ENCODE results near the gene ZFAND2A. TPM values are rescaled to one million over a fixed set of nuclear protein-coding genes. Genes with fewer than 3 reads are reported as not detected.
"Not testable (repeated sequence)": the region's sequence is repeated elsewhere in the genome, so short reads cannot be mapped to it uniquely, and the experiment has no call there.

Gene ZFAND2A
- total RNA-seq, 2 experiments from 2014 or later, result 25.6 to 26.0 TPM

GRCh38 chr7:1174002-1174401 lies 14.0 kb upstream of the ZFAND2A start:
- peaks cover 6% of the 10 kb centered on the region for H3K27me3 Mint-ChIP-seq (ENCODE audit: low read depth)
- H3K4me1 Mint-ChIP-seq (ENCODE audit: low read depth), result peaks cover 32% of the 10 kb centered on the region
- peaks cover 2% of the 10 kb centered on the region for H3K36me3 Mint-ChIP-seq (ENCODE audit: low read depth)
- DNase-seq, result no peak
- H3K9me3 Mint-ChIP-seq (ENCODE audit: insufficient read depth), result no peaks in the 10 kb centered on the region
- H3K4me3 Mint-ChIP-seq, result no peak overlapping the region
- no peak overlapping the region for H3K27ac Mint-ChIP-seq
- ATAC-seq, result no peak
- CTCF ChIA-PET, result interaction anchor here (1.4 to 7.2 kb wide), 4 partner anchors 9 to 180 kb away, joined by 3 to 75 read pairs (median 36); no protein-coding TSS in a partner anchor
- POLR2A ChIA-PET, result interaction anchor here (0.7 kb wide), 1 partner anchor 183 kb away, joined by 4 read pairs; no protein-coding TSS in a partner anchor

GRCh38 chr7:1172666-1173523 lies 12.9 kb upstream of the ZFAND2A start:
- H3K27me3 Mint-ChIP-seq (ENCODE audit: low read depth), result peaks cover 2% of the 10 kb centered on the region
- peaks cover 33% of the 10 kb centered on the region for H3K4me1 Mint-ChIP-seq (ENCODE audit: low read depth)
- CTCF ChIA-PET, result interaction anchor here (1.4 to 7.2 kb wide), 4 partner anchors 11 to 179 kb away, joined by 3 to 75 read pairs (median 36); no protein-coding TSS in a partner anchor
- POLR2A ChIA-PET, result interaction anchor here (0.9 kb wide), 1 partner anchor 13 kb away, joined by 3 read pairs; the partner anchor contains the start of gene ZFAND2A
- H3K4me3 Mint-ChIP-seq, result no peak overlapping the region
- DNase-seq (no peak), ATAC-seq (no peak)
- H3K9me3 Mint-ChIP-seq (ENCODE audit: insufficient read depth), result no peaks in the 10 kb centered on the region
- H3K27ac Mint-ChIP-seq, result no peak overlapping the region
- peaks cover 2% of the 10 kb centered on the region for H3K36me3 Mint-ChIP-seq (ENCODE audit: low read depth)

- not testable (repeated sequence) for DNase-seq; H3K27me3 Mint-ChIP-seq (ENCODE audit: low read depth); H3K27ac Mint-ChIP-seq; ATAC-seq; H3K9me3 Mint-ChIP-seq (ENCODE audit: insufficient read depth); H3K36me3 Mint-ChIP-seq (ENCODE audit: low read depth); H3K4me3 Mint-ChIP-seq
- ChIA-PET POLR2A (interaction anchor here (1.0 to 1.1 kb wide), 2 partner anchors 11 to 197 kb away, joined by 3 to 4 read pairs; partner anchors contain the start of gene COX19), CTCF (interaction anchor here (0.7 to 4.0 kb wide), 4 partner anchors 12 to 178 kb away, joined by 3 to 19 read pairs (median 4); no protein-coding TSS in a partner anchor)
- peaks cover 27% of the 10 kb centered on the region for H3K4me1 Mint-ChIP-seq (ENCODE audit: low read depth)
Observed at GRCh38 chr7:1171516-1171915, 11.5 kb upstream of the ZFAND2A start.

DNA sequence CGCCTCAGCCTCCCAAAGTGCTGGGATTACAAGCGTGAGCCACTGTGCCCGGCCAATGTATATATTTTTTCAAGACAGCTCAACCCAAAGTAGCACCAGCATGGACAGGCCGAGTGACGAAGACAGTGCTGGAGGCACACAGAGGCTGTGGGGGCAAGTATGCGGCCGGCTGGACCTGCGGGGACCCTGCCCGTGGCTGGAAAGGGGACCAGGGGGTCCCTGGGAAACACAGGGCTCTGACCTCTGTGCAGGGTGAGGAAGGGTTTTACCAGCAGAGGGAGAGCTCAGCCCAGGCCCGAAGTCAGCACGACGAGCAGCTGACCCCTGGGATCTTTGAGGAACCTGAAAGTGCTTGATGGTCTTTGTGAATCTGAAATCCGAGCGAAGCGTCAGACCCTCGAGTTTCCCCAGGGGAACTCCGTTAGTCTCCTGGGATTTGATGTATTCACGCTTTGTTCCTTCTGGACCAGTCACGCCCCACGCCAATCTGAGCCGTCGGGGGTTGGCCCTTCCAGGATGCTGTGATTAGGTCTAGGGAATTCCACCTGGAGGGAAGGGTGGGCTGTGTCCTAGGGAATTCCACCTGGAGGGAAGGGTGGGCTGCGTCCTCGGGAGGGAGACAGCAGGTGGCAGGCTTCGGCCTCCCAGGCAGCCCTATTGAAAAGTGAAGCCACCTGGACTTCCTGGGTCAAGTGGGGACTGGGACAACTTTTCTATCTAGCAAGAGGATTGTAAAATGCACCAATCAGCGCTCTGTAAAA lies 10.9 kb upstream of the ZFAND2A start:
- DNase-seq, result no peak
- Mint-ChIP-seq H3K9me3 (ENCODE audit: insufficient read depth) (no peaks in the 10 kb centered on the region), H3K4me3 (no peak overlapping the region), H3K4me1 (ENCODE audit: low read depth) (peaks cover 21% of the 10 kb centered on the region), H3K27ac (no peak overlapping the region), H3K36me3 (ENCODE audit: low read depth) (peaks cover 2% of the 10 kb centered on the region), H3K27me3 (ENCODE audit: low read depth) (no peaks in the 10 kb centered on the region)
- ChIA-PET CTCF (interaction anchor here (0.7 to 4.0 kb wide), 15 partner anchors 9 to 194 kb away, joined by 3 to 24 read pairs (median 4); partner anchors contain the start of gene ZFAND2A), POLR2A (interaction anchor here (1.0 to 1.1 kb wide), 2 partner anchors 10 to 196 kb away, joined by 3 to 4 read pairs; partner anchors contain the start of gene COX19)
- ATAC-seq, result no peak

GRCh38 chr7:1169409-1170368 lies 9.7 kb upstream of the ZFAND2A start:
- POLR2A ChIA-PET, result no interaction called here
- H3K9me3 Mint-ChIP-seq (ENCODE audit: insufficient read depth), result no peaks in the 10 kb centered on the region

GRCh38 chr7:1168422-1168821 lies 8.4 kb upstream of the ZFAND2A start:
- no peak overlapping the region for H3K27ac Mint-ChIP-seq
- H3K27me3 Mint-ChIP-seq (ENCODE audit: low read depth), result no peaks in the 10 kb centered on the region

More at GRCh38 chr7:1169409-1170368, 9.7 kb upstream of the ZFAND2A start:
- peak; percentile 95 for DNase-seq
- peak overlapping the region; percentile 77 for H3K4me3 Mint-ChIP-seq
- CTCF ChIA-PET, result interaction anchor here (0.8 to 4.0 kb wide), 15 partner anchors 9 to 193 kb away, joined by 3 to 24 read pairs (median 4); partner anchors contain the start of gene ZFAND2A
- H3K4me1 Mint-ChIP-seq (ENCODE audit: low read depth), result peaks cover 18% of the 10 kb centered on the region
- no peaks in the 10 kb centered on the region for H3K27me3 Mint-ChIP-seq (ENCODE audit: low read depth)
- ATAC-seq, result peak; percentile 97
- H3K36me3 Mint-ChIP-seq (ENCODE audit: low read depth), result peaks cover 4% of the 10 kb centered on the region
- H3K27ac Mint-ChIP-seq, result peak overlapping the region; percentile 89

DNA sequence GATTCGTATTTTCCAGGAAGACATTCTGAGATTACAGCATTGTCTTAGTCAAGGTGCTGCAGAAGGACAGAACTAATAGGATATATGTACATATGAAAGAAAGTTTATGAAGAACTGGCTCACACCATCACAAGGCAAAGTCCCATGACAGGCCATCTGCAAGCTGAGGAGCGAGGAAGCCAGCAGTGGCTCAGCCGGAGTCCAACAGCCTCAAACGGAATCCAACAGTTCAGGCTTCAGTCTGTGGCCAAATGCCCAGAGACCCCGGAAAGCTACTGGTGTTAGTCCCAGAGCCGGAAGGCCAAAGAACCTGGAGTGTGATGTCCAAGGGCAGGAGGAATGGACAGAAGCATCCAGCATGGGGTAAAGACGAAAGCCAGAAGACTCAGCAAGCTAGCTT lies 4.4 kb upstream of the ZFAND2A start:
- Mint-ChIP-seq H3K36me3 (ENCODE audit: low read depth) (peaks cover 12% of the 10 kb centered on the region), H3K27ac (peak overlapping the region; percentile 28), H3K4me3 (no peak overlapping the region), H3K9me3 (ENCODE audit: insufficient read depth) (no peaks in the 10 kb centered on the region), H3K4me1 (ENCODE audit: low read depth) (peaks cover 19% of the 10 kb centered on the region), H3K27me3 (ENCODE audit: low read depth) (no peaks in the 10 kb centered on the region)
- DNase-seq, result no peak
- ATAC-seq, result no peak
- POLR2A ChIA-PET, result no interaction called here
- CTCF ChIA-PET, result interaction anchor here (1.3 kb wide), 1 partner anchor 171 kb away, joined by 3 read pairs; no protein-coding TSS in a partner anchor

More at GRCh38 chr7:1168422-1168821, 8.4 kb upstream of the ZFAND2A start:
- POLR2A ChIA-PET, result no interaction called here
- Mint-ChIP-seq H3K9me3 (ENCODE audit: insufficient read depth) (no peaks in the 10 kb centered on the region), H3K4me3 (no peak overlapping the region), H3K36me3 (ENCODE audit: low read depth) (peaks cover 6% of the 10 kb centered on the region), H3K4me1 (ENCODE audit: low read depth) (peaks cover 20% of the 10 kb centered on the region)
- ATAC-seq (no peak), DNase-seq (no peak)
- CTCF ChIA-PET, result interaction anchor here (1.4 to 4.0 kb wide), 4 partner anchors 8 to 175 kb away, joined by 4 to 24 read pairs (median 17); partner anchors contain the start of gene ZFAND2A

GRCh38 chr7:1163121-1163520 lies 3.1 kb upstream of the ZFAND2A start:
- DNase-seq (no peak), ATAC-seq (no peak)
- peaks cover 24% of the 10 kb centered on the region for H3K4me1 Mint-ChIP-seq (ENCODE audit: low read depth)
- H3K27ac Mint-ChIP-seq, result no peak overlapping the region
- H3K27me3 Mint-ChIP-seq (ENCODE audit: low read depth), result no peaks in the 10 kb centered on the region
- no peaks in the 10 kb centered on the region for H3K9me3 Mint-ChIP-seq (ENCODE audit: insufficient read depth)
- POLR2A ChIA-PET, result no interaction called here
- CTCF ChIA-PET, result interaction anchor here (1.3 to 2.2 kb wide), 2 partner anchors 12 to 170 kb away, joined by 3 to 5 read pairs; no protein-coding TSS in a partner anchor
- H3K36me3 Mint-ChIP-seq (ENCODE audit: low read depth), result peaks cover 17% of the 10 kb centered on the region
- no peak overlapping the region for H3K4me3 Mint-ChIP-seq

DNA sequence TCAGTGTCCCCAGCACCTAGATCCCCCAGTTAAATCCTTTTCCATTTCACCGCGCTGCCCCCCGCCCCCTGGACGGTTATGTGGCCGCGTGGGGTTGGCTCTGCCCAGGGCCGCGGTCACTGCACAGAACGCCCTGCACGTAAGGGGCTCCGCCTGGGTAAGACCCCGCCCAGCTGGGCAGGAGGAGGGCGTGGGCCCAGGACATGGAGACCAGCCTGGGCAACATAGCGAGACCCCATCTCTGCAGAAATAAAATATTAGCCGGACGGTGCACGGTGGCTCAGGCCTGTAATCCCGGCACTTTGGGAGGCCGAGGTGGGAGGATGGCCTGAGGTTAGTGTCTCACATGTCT lies 650 bp upstream of the ZFAND2A start:
- DNase-seq, result no peak
- H3K27me3 Mint-ChIP-seq (ENCODE audit: low read depth), result no peaks in the 10 kb centered on the region
- H3K9me3 Mint-ChIP-seq (ENCODE audit: insufficient read depth), result no peaks in the 10 kb centered on the region
- peaks cover 24% of the 10 kb centered on the region for H3K36me3 Mint-ChIP-seq (ENCODE audit: low read depth)
- CTCF ChIA-PET, result interaction anchor here (1.0 to 1.6 kb wide), 7 partner anchors 9 to 168 kb away, joined by 3 to 15 read pairs (median 5); a partner anchor contains a TSS
- peak overlapping the region; percentile 92 for H3K27ac Mint-ChIP-seq
- H3K4me3 Mint-ChIP-seq, result peak overlapping the region; percentile 81
- POLR2A ChIA-PET, result interaction anchor here (0.6 to 1.6 kb wide), 11 partner anchors 9 to 69 kb away, joined by 3 to 9 read pairs (median 3); a partner anchor contains a TSS
- ATAC-seq, result peak; percentile 25
- H3K4me1 Mint-ChIP-seq (ENCODE audit: low read depth), result peaks cover 28% of the 10 kb centered on the region

DNA sequence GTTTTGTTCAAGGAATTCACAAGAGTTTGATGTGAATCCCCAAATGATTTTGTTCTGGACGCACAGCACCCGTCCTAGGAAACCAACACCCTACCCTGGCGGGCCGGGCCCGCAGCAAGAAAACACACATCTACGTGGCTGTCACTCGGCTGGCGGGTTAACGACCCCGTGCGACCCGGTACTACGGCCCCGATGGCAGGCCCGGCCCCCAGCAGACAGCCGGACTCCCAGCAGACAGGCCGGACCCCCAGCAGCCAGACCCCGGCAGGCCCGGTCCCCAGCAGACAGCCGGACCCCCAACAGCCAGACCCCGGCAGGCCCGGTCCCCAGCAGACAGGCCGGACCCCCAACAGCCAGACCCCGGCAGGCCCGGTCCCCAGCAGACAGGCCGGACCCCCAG lies 765 bp downstream of the ZFAND2A start:
- not testable (repeated sequence) for ATAC-seq; H3K9me3 Mint-ChIP-seq (ENCODE audit: insufficient read depth); H3K27me3 Mint-ChIP-seq (ENCODE audit: low read depth); DNase-seq
- H3K4me1 Mint-ChIP-seq (ENCODE audit: low read depth), result peaks cover 27% of the 10 kb centered on the region
- peak overlapping the region; percentile 85 for H3K4me3 Mint-ChIP-seq
- H3K27ac Mint-ChIP-seq, result peak overlapping the region; percentile 93
- ChIA-PET POLR2A (interaction anchor here (1.4 to 1.6 kb wide), 2 partner anchors 17 to 34 kb away, joined by 3 to 4 read pairs; no protein-coding TSS in a partner anchor), CTCF (interaction anchor here (1.3 to 3.6 kb wide), 3 partner anchors 11 to 34 kb away, joined by 4 to 19 read pairs (median 19); no protein-coding TSS in a partner anchor)
- peaks cover 32% of the 10 kb centered on the region for H3K36me3 Mint-ChIP-seq (ENCODE audit: low read depth)
